Erythroblast (primary cell): ENCODE results near the gene STK24.
"Not testable (repeated sequence)": the region's sequence is repeated elsewhere in the genome, so short reads cannot be mapped to it uniquely, and the experiment has no call there.

Source experiments
- DNase-seq, 2 experiments: peaks; one replicate each; lab custom pipeline; 2025; lab: John Stamatoyannopoulos, UW
- GATA1 ChIP-seq: IDR thresholded peaks from 2 replicates; pipeline ENCODE4 v1.6.1; 2011; ENCODE audit warnings: low read depth, mild to moderate bottlenecking, control low read depth, low read length, moderate library complexity
- POLR2A ChIP-seq: IDR thresholded peaks from 2 replicates; pipeline ENCODE4 v1.6.1; 2011; ENCODE audit warnings: mild to moderate bottlenecking, low read length

Gene STK24

GRCh38 chr13:98429977-98430736 lies 146.8 kb downstream of the STK24 start:
- no peak for DNase-seq
- TF ChIP-seq GATA1 (no peak), POLR2A (no peak)

GRCh38 chr13:98429531-98429930 lies 147.4 kb downstream of the STK24 start:
- TF ChIP-seq POLR2A (no peak), GATA1 (no peak)
- no peak for DNase-seq

- TF ChIP-seq GATA1: no peak
- no peak for TF ChIP-seq POLR2A
- no peak for DNase-seq
Measured at GRCh38 chr13:98429081-98429480, 147.8 kb downstream of the STK24 start.

- no peak for TF ChIP-seq GATA1
- no peak for TF ChIP-seq POLR2A
- no peak for DNase-seq
Measured at GRCh38 chr13:98428256-98428966, 148.5 kb downstream of the STK24 start.

- no peak for TF ChIP-seq POLR2A
- TF ChIP-seq GATA1: no peak
- DNase-seq: no peak
Measured at GRCh38 chr13:98427331-98427995, 149.4 kb downstream of the STK24 start.

- TF ChIP-seq POLR2A (no peak), GATA1 (no peak)
- DNase-seq: no peak
Measured at GRCh38 chr13:98423417-98423816, 153.5 kb downstream of the STK24 start.

GRCh38 chr13:98422046-98422445 lies 154.9 kb downstream of the STK24 start:
- TF ChIP-seq POLR2A (no peak), GATA1 (no peak)
- no peak for DNase-seq

GRCh38 chr13:98420554-98421175 lies 156.2 kb downstream of the STK24 start:
- TF ChIP-seq POLR2A: no peak
- DNase-seq: no peak

GRCh38 chr13:98419786-98420553 lies 156.9 kb downstream of the STK24 start:
- TF ChIP-seq GATA1: no peak
- TF ChIP-seq POLR2A: no peak
- no peak for DNase-seq

GRCh38 chr13:98416408-98416807 lies 160.5 kb downstream of the STK24 start:
- DNase-seq: no peak
- TF ChIP-seq POLR2A (no peak), GATA1 (no peak)

GRCh38 chr13:98415326-98416070 lies 161.4 kb downstream of the STK24 start:
- TF ChIP-seq POLR2A: no peak
- no peak for TF ChIP-seq GATA1
- DNase-seq: no peak

GRCh38 chr13:98413796-98414195 lies 163.1 kb downstream of the STK24 start:
- no peak for TF ChIP-seq GATA1
- no peak for TF ChIP-seq POLR2A

GRCh38 chr13:98413278-98413677 lies 163.6 kb downstream of the STK24 start:
- DNase-seq: not testable (repeated sequence)

More at GRCh38 chr13:98413796-98414195, 163.1 kb downstream of the STK24 start:
- peak in 1 of 2 experiments; percentile 8 for DNase-seq
